Fibroblast of pulmonary artery (primary cell): Measurements from ENCODE around the gene FHIT.

Experiments
- DNase-seq: peaks from one replicate; pipeline ENCODE4 v3.0.0-alpha.2; 2010; ENCODE audit warnings: low read depth
- H3K4me3 ChIP-seq: replicated peaks from 2 replicates; pipeline ENCODE4 v1.5.1; 2011; ENCODE audit warnings: low read depth, mild to moderate bottlenecking, control low read depth, low read length, moderate library complexity
- TF ChIP-seq, protein P1 (sequence below): IDR thresholded peaks from 2 replicates; pipeline ENCODE4 v1.5.1; 2011; ENCODE audit warnings: mild to moderate bottlenecking, control low read depth, low read length, inconsistent platforms; ENCODE audit errors: missing control alignments

Gene FHIT

DNA sequence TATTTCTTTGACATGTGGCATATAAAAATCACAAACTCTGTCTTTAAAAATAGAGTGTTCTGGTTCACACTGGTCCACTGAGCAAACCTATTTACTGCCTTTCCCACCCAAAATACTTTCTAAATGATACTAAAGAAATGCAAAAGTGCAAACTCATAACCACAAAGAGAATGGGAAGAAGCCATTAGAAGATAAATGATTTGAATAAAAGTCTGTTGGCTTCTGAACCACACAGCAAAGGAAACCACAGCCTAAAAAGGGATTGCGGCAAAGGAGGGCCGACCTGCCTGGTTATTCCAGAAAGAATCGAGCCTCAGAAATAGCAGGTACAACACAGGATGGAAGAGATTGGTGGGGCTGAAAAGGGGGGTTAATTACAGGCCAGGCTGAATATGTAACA is 599.5 kb downstream of the FHIT start:
- TF ChIP-seq, protein P1, sequence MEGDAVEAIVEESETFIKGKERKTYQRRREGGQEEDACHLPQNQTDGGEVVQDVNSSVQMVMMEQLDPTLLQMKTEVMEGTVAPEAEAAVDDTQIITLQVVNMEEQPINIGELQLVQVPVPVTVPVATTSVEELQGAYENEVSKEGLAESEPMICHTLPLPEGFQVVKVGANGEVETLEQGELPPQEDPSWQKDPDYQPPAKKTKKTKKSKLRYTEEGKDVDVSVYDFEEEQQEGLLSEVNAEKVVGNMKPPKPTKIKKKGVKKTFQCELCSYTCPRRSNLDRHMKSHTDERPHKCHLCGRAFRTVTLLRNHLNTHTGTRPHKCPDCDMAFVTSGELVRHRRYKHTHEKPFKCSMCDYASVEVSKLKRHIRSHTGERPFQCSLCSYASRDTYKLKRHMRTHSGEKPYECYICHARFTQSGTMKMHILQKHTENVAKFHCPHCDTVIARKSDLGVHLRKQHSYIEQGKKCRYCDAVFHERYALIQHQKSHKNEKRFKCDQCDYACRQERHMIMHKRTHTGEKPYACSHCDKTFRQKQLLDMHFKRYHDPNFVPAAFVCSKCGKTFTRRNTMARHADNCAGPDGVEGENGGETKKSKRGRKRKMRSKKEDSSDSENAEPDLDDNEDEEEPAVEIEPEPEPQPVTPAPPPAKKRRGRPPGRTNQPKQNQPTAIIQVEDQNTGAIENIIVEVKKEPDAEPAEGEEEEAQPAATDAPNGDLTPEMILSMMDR = no peak
- H3K4me3 ChIP-seq = no peak overlapping the region
- DNase-seq = no peak

DNA sequence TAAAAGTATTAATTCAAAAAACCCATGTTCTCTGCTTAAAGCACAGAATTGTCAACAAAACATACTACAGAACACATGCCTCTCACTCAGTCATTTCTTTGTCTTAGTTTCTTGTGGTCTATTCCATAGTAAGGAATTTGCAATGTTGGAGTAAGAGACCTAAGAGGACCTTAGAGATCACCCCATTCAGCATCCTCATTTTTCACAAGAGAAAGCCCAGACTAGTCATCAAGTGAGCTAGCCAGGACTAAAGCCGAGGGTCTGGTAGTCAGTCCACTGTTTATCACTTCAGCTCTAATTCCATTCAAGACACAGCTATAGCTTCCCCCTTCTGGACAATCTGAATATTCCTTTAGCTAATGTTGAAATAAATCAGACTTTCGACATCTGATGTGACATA is 601.1 kb downstream of the FHIT start:
- TF ChIP-seq, protein P1 = no peak
- H3K4me3 ChIP-seq = no peak overlapping the region
- no peak for DNase-seq

DNA sequence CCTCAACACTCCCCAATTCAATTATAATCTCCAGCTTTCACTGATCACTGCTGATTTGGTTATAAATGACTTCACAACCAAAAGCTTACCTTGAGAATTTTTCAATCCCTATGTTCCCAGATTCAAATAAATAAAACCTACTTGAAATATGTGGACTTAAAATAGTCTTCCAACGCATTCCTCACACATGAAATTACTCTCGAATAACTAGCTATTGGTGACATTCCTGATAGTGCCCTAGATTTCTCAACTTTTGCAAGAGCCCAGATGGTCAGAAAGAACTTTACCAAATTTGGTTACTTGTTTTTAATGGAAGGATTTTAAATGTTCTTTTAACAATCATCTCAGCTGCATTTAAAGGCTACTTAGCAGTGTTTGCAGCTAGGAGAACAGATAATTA is 605.5 kb downstream of the FHIT start:
- no peak overlapping the region for H3K4me3 ChIP-seq
- TF ChIP-seq, protein P1 = no peak
- no peak for DNase-seq

DNA sequence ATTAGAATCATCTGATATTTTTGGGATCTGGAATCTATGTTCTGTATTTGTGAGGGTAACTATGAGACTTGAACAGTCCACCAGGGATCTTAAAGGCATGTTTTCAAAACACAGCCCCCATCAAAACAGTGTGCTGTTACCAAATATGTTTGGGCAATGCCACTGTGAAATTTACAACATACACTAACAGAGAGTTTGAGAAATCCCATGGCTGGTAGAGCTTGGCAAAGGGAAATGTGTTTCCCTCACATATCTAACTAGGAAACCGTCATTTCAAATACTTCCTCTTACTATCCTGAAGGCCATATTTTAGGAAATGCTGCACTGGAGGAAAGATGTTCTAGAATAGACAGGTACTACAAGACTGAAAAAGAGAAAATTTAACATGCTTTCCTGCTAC is 607.4 kb downstream of the FHIT start:
- DNase-seq = no peak
- TF ChIP-seq, protein P1 = no peak
- H3K4me3 ChIP-seq = no peak overlapping the region

DNA sequence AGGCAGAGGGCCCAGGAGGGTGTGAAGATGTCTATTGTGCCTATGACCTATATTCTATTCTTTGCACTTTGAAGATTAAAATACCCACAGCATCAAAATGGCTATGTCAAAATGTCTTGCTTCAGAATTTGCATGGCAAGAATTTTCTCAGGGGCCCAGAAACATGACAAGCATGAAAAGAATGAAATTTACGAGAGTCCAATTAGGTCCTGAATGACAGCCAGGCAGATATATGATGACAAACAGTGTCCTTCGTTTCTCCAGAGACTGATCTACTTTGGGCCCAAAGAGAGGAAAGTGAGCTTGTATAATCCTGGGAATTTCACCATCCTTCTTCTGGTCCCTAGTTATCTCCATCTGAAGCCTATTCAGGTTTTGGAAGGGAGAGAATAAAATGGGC is 609.9 kb downstream of the FHIT start:
- H3K4me3 ChIP-seq = no peak overlapping the region
- TF ChIP-seq, protein P1 = no peak
- DNase-seq = no peak

DNA sequence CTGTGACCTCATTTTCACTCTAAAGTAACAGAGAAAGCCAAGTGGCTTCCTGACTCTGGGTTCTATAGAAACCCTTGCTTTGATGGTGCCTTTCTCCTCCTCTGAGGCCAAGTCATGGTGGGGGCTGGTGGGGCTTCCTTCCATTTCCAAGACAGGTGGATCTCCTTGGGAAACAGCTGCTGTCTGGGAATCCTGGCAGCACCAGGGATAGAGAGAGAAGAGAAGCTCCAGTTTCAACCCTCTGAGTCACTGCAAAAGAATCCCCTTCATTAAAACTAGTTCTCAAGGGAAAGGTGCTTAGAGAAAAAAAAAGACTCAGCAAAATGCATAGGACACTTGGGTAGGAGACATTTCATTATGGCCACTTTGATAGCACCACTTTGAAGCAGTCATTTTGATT is 614.4 kb downstream of the FHIT start:
- TF ChIP-seq, protein P1 = no peak
- DNase-seq = no peak

DNA sequence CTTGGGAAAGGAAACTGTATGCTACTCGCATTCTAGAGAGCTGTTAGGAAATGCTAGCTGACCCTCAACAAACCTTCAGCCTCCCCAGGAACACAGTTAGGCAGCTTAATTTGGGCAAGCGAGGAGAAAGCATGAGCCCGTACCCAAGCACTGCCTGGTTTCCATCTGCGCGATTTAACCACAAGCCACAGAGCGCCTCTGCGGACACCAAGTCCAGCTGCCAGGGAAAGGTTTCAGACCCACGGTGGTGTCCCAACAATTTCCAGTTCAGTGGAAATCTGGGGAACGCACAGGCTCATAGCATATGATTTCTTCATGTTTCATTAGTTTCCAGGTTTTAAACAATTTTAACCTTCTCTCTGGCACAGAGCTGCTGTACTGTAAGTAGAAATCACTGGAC is 617.6 kb downstream of the FHIT start:
- no peak overlapping the region for H3K4me3 ChIP-seq
- no peak for DNase-seq
- TF ChIP-seq, protein P1 = no peak

More for the DNA sequence above, 614.4 kb downstream of the FHIT start:
- no peak overlapping the region for H3K4me3 ChIP-seq
